HepG2 (cell line): ENCODE data around the gene FAM168A. TPM values are rescaled to one million over a fixed set of nuclear protein-coding genes. Genes with fewer than 3 reads are reported as not detected.

ENCODE experiments used
- KIAA2018 ChIP-seq: sonication (generic); formaldehyde crosslinking; IDR thresholded peaks from 2 replicates; pipeline ENCODE4 v1.5.0; 2020; ENCODE audit warnings: mild to moderate bottlenecking, missing genetic modification reagents, borderline replicate concordance
- MXD3 ChIP-seq: IDR thresholded peaks from 2 replicates; pipeline ENCODE4 v1.6.1; 2016; ENCODE audit warnings: mild to moderate bottlenecking, missing biosample characterization, missing genetic modification reagents
- SP1 ChIP-seq, 2 experiments: fragments of 450-650 bp in 1 of 2; sonication (generic) in 1 of 2; formaldehyde crosslinking in 1 of 2; IDR thresholded peaks; 2 replicates each; pipeline versions ENCODE4 v1.4.0 to v1.6.1; 2016 to 2020; ENCODE audit warnings: missing genetic modification reagents in 1 of 2
- THAP11 ChIP-seq: IDR thresholded peaks from 2 replicates; pipeline ENCODE4 v1.6.1; 2016; ENCODE audit warnings: missing biosample characterization, missing genetic modification reagents
- THAP8 ChIP-seq: sonication (generic); formaldehyde crosslinking; IDR thresholded peaks from 2 replicates; pipeline ENCODE4 v1.5.1; 2020; ENCODE audit warnings: missing genetic modification reagents, mild to moderate bottlenecking, borderline replicate concordance
- ZNF609 ChIP-seq: sonication (generic); formaldehyde crosslinking; IDR thresholded peaks from 2 replicates; pipeline ENCODE4 v1.4.0; 2020; ENCODE audit warnings: mild to moderate bottlenecking, missing genetic modification reagents, borderline replicate concordance
- ZNF670 ChIP-seq: sonication (generic); formaldehyde crosslinking; IDR thresholded peaks from 2 replicates; pipeline ENCODE4 v1.8.0; 2022; ENCODE audit warnings: mild to moderate bottlenecking, missing genetic modification reagents, borderline replicate concordance
- ZNF768 ChIP-seq: sonication (generic); formaldehyde crosslinking; IDR thresholded peaks from 2 replicates; pipeline ENCODE4 v1.4.0; 2020; ENCODE audit warnings: missing genetic modification reagents
- ZNF770 ChIP-seq: sonication (generic); formaldehyde crosslinking; IDR thresholded peaks from 2 replicates; pipeline ENCODE4 v1.5.0; 2020; ENCODE audit warnings: mild to moderate bottlenecking, missing genetic modification reagents
- polyA plus RNA-seq, 8 experiments: library from polyadenylated mRNA; depleted of rRNA in 3 of 8; stranded (reverse) in 7 of 8; unstranded in 1 of 8; fragments of >200 nt; fragmentation: Illumina TruSeq in 4 of 8; extraction: Trizol in 4 of 8; gene quantifications; 2 replicates each; pipeline versions ENCODE4 v1.2.1 to v1.2.3, GENCODE V29; 2011 to 2016; ENCODE audit warnings: low read depth in 4 of 8, missing spikeins in 1 of 8, mixed read lengths in 1 of 8; ENCODE audit not compliant: insufficient read depth in 1 of 8
- total RNA-seq, 5 experiments: library from RNA; depleted of rRNA; stranded (reverse); fragments of >200 nt; fragmentation: Illumina TruSeq; extraction: Trizol; gene quantifications; 2 replicates each; pipeline ENCODE4 v1.2.3, GENCODE V29; 2016; ENCODE audit warnings: low read depth in 1 of 5

The FAM168A gene
- total and polyA plus RNA-seq, 2 of the 13 experiments (the other 11 are each of a cell fraction or from before 2014, with no cell fraction given) = 13.9 to 15.8 TPM

- no peak for TF ChIP-seq KIAA2018 (CRISPR knock-in tag)
- TF ChIP-seq ZNF768 (CRISPR knock-in tag) = no peak
- TF ChIP-seq ZNF770 (CRISPR knock-in tag) = no peak
- TF ChIP-seq THAP11 (CRISPR knock-in tag) = no peak
- TF ChIP-seq MXD3 (CRISPR knock-in tag) = no peak
- no peak for TF ChIP-seq ZNF609 (CRISPR knock-in tag)
- TF ChIP-seq ZNF670 (CRISPR knock-in tag) = no peak
- no peak for TF ChIP-seq THAP8
- no peak for TF ChIP-seq SP1 (IDR thresholded peaks at IDR 0.05)
- no peak for TF ChIP-seq SP1 (CRISPR knock-in tag; IDR thresholded peaks at IDR 0.05)
These were observed 84.2 kb downstream of the FAM168A start (continued) for GRCh38 chr11:73513707-73514106.
